H1 (cell line): ENCODE results near the gene ASS1. TPM values are rescaled to one million over a fixed set of nuclear protein-coding genes. Genes with fewer than 3 reads are reported as not detected.

Source experiments
- CTCF ChIA-PET: fragments of 300-600 bp; sonication (Branson Sonifier 250); formaldehyde crosslinking; loops from one replicate; lab custom pipeline; 2021; ENCODE audit not compliant: partially characterized antibody; lab: Charles Lee
- POLR2A ChIA-PET: fragments of 300-600 bp; sonication (Branson Sonifier 250); formaldehyde crosslinking; loops from one replicate; lab custom pipeline; 2021; ENCODE audit warnings: inconsistent platforms; ENCODE audit not compliant: partially characterized antibody; lab: Charles Lee
- DNase-seq, 2 experiments: peaks; one replicate each; pipeline versions ENCODE4 v3.0.0 to v3.0.0-alpha.2; 2010 to 2022; ENCODE audit warnings: low spot score in 2 of 2, low read depth in 1 of 2, mixed read lengths in 1 of 2
- FAIRE-seq: peaks from 2 replicates; lab custom pipeline; 2011; peaks lifted over from hg19 to GRCh38; lab: Jason Lieb, UNC
- H2AFZ ChIP-seq: 2 replicates; pipeline ENCODE4 v1.8.1; 2012; ENCODE audit warnings: low read length, inconsistent platforms
- H2AK5ac ChIP-seq: 2 replicates; pipeline ENCODE4 v1.6.1; 2013; ENCODE audit warnings: low read depth, low read length
- H2BK120ac ChIP-seq: replicated peaks from 2 replicates; pipeline ENCODE3; 2013; ENCODE audit warnings: low read depth, low read length, inconsistent platforms
- H2BK12ac ChIP-seq: 2 replicates; pipeline ENCODE4 v1.6.1; 2013; ENCODE audit warnings: low read depth, low read length
- H2BK15ac ChIP-seq: 2 replicates; pipeline ENCODE4 v1.6.1; 2013; ENCODE audit warnings: low read length
- H2BK20ac ChIP-seq: 2 replicates; pipeline ENCODE4 v1.6.1; 2013; ENCODE audit warnings: low read length
- H2BK5ac ChIP-seq: 2 replicates; pipeline ENCODE4 v1.6.1; 2013; ENCODE audit warnings: low read depth, low read length
- H3K14ac ChIP-seq: 2 replicates; pipeline ENCODE4 v1.6.1; 2013; ENCODE audit warnings: inconsistent platforms; ENCODE audit not compliant: insufficient read length
- H3K18ac ChIP-seq: 2 replicates; pipeline ENCODE4 v1.6.1; 2013; ENCODE audit warnings: low read length; ENCODE audit errors: extremely low read depth
- H3K23ac ChIP-seq: 2 replicates; pipeline ENCODE4 v1.6.1; 2013; ENCODE audit warnings: inconsistent platforms; ENCODE audit not compliant: insufficient read length
- H3K23me2 ChIP-seq: 2 replicates; pipeline ENCODE4 v1.6.1; 2013; ENCODE audit warnings: low read depth, low read length
- H3K27ac ChIP-seq: 2 replicates; pipeline ENCODE4 v1.6.1; 2011; ENCODE audit warnings: low read depth, low read length, inconsistent platforms
- H3K27me3 ChIP-seq, 4 experiments: replicated peaks in 1 of 4; 1 replicate in 1 of 4; 2 replicates in 3 of 4; pipeline versions ENCODE4 v1.6.1 to v1.8.1; 2011 to 2013; ENCODE audit warnings: low read length in 3 of 4, mild to moderate bottlenecking in 3 of 4, inconsistent platforms in 2 of 4, mixed read lengths in 2 of 4, moderate library complexity in 1 of 4; ENCODE audit not compliant: control insufficient read depth in 3 of 4, insufficient read depth in 3 of 4; ENCODE audit errors: extremely low read depth in 1 of 4
- H3K36me3 ChIP-seq, 4 experiments: 2 replicates each; pipeline versions ENCODE4 v1.6.1 to v1.8.1; 2011 to 2013; ENCODE audit warnings: mild to moderate bottlenecking in 4 of 4, low read length in 3 of 4, moderate library complexity in 2 of 4, control low read depth in 1 of 4, inconsistent platforms in 1 of 4; ENCODE audit not compliant: insufficient read depth in 4 of 4, control insufficient read depth in 2 of 4
- H3K4ac ChIP-seq: replicated peaks from 2 replicates; pipeline ENCODE3; 2013; ENCODE audit warnings: low read length, low read depth, mixed read lengths, inconsistent platforms; ENCODE audit not compliant: insufficient read length
- H3K4me1 ChIP-seq, 4 experiments: replicated peaks in 1 of 4; 1 replicate in 1 of 4; 2 replicates in 3 of 4; pipeline versions ENCODE4 v1.6.1 to v1.8.1; 2011 to 2013; ENCODE audit warnings: low read length in 3 of 4, inconsistent platforms in 2 of 4, mixed read lengths in 1 of 4; ENCODE audit not compliant: insufficient read depth in 4 of 4, control insufficient read depth in 3 of 4
- H3K4me2 ChIP-seq, 2 experiments: 2 replicates each; pipeline versions ENCODE4 v1.6.1 to v1.8.1; 2011 to 2013; ENCODE audit warnings: low read depth in 2 of 2, low read length in 2 of 2, control low read depth in 1 of 2, inconsistent platforms in 1 of 2, mild to moderate bottlenecking in 1 of 2; ENCODE audit not compliant: insufficient read depth in 1 of 2
- H3K4me3 ChIP-seq, 4 experiments: fragments of 200-600, 300-600 bp in 1 of 4; sonication (generic), shearing (Covaris generic), sonication (Bioruptor Twin) in 1 of 4; 2 replicates each; pipeline versions ENCODE4 v1.5.1 to v1.8.1; 2011 to 2016; ENCODE audit warnings: low read length in 4 of 4, low read depth in 3 of 4, control low read depth in 2 of 4, inconsistent platforms in 2 of 4, mild to moderate bottlenecking in 2 of 4, mixed read lengths in 1 of 4, moderate library complexity in 1 of 4; ENCODE audit not compliant: insufficient read depth in 2 of 4; ENCODE audit errors: extremely low read depth in 1 of 4
- H3K56ac ChIP-seq: replicated peaks from 2 replicates; pipeline ENCODE3; 2013; ENCODE audit warnings: low read depth, mild to moderate bottlenecking, mixed read lengths, low read length, inconsistent platforms; ENCODE audit not compliant: insufficient read length
- H3K79me1 ChIP-seq: 2 replicates; pipeline ENCODE4 v1.6.1; 2013; ENCODE audit warnings: low read depth, low read length, control low read depth
- H3K79me2 ChIP-seq, 2 experiments: 2 replicates each; pipeline versions ENCODE4 v1.6.1 to v1.8.1; 2012 to 2013; ENCODE audit warnings: low read length in 2 of 2, mild to moderate bottlenecking in 2 of 2, inconsistent platforms in 1 of 2; ENCODE audit not compliant: insufficient read depth in 2 of 2, control insufficient read depth in 1 of 2
- H3K9ac ChIP-seq, 4 experiments: replicated peaks in 1 of 4; 1 replicate in 1 of 4; 2 replicates in 3 of 4; pipeline versions ENCODE4 v1.6.1 to v1.8.1; 2011 to 2013; ENCODE audit warnings: low read depth in 3 of 4, low read length in 3 of 4, control low read depth in 2 of 4, mild to moderate bottlenecking in 2 of 4, moderate library complexity in 2 of 4, inconsistent platforms in 1 of 4; ENCODE audit errors: extremely low read depth in 1 of 4
- H3K9me3 ChIP-seq, 2 experiments: 2 replicates each; pipeline versions ENCODE4 v1.6.1 to v1.8.1; 2012 to 2013; ENCODE audit warnings: mild to moderate bottlenecking in 2 of 2, moderate library complexity in 2 of 2, control low read depth in 1 of 2, inconsistent platforms in 1 of 2, low read depth in 1 of 2, low read length in 1 of 2, mixed read lengths in 1 of 2; ENCODE audit not compliant: insufficient read depth in 2 of 2
- H4K20me1 ChIP-seq, 2 experiments: replicated peaks in 1 of 2; 2 replicates each; pipeline versions ENCODE3 to v1.8.1; 2011 to 2013; ENCODE audit warnings: inconsistent platforms in 2 of 2, low read length in 2 of 2, mild to moderate bottlenecking in 1 of 2; ENCODE audit not compliant: insufficient read depth in 2 of 2, control insufficient read depth in 1 of 2
- H4K5ac ChIP-seq: 2 replicates; pipeline ENCODE4 v1.6.1; 2013; ENCODE audit warnings: low read length, low read depth, mixed read lengths, inconsistent platforms; ENCODE audit not compliant: insufficient read length
- H4K8ac ChIP-seq: 2 replicates; pipeline ENCODE4 v1.8.0; 2013; ENCODE audit warnings: mild to moderate bottlenecking, moderate library complexity, low read length, inconsistent platforms; ENCODE audit not compliant: insufficient read depth; ENCODE audit errors: extremely low read depth
- H4K91ac ChIP-seq: replicated peaks from 2 replicates; pipeline ENCODE3; 2013; ENCODE audit warnings: low read length, mixed read lengths, inconsistent platforms; ENCODE audit not compliant: insufficient read length
- ATF2 ChIP-seq: IDR thresholded peaks from 2 replicates; pipeline ENCODE4 v1.6.1; 2012; ENCODE audit warnings: low read length, inconsistent platforms
- BRCA1 ChIP-seq: IDR thresholded peaks from 2 replicates; pipeline ENCODE4 v1.6.1; 2012; ENCODE audit warnings: low read depth, low read length, improper control_type of control experiment
- CBX5 ChIP-seq: fragments of 300-800, 300-1000 bp; sonication (generic); IDR thresholded peaks from 2 replicates; pipeline ENCODE4 v1.7.1; 2016; ENCODE audit warnings: antibody characterized with exemption, low read length, low read depth
- CBX8 ChIP-seq: fragments of 300-800, 300-1000 bp; sonication (generic); IDR thresholded peaks from 2 replicates; pipeline ENCODE4 v1.7.1; 2016; ENCODE audit warnings: low read depth, low read length, borderline replicate concordance
- FOSL1 ChIP-seq: IDR thresholded peaks from 2 replicates; pipeline ENCODE4 v1.6.1; 2011; ENCODE audit warnings: mild to moderate bottlenecking, low read depth, low read length, moderate library complexity; ENCODE audit not compliant: insufficient read depth
- JUND ChIP-seq: IDR thresholded peaks from 2 replicates; pipeline ENCODE4 v1.6.1; 2011; ENCODE audit warnings: mild to moderate bottlenecking, improper control_type of control experiment, low read length
- POLR2AphosphoS5 ChIP-seq: IDR thresholded peaks from 2 replicates; pipeline ENCODE4 v1.6.1; 2011; ENCODE audit warnings: low read depth, low read length
- SP4 ChIP-seq: IDR thresholded peaks from 2 replicates; pipeline ENCODE4 v1.6.1; 2012; ENCODE audit warnings: low read length, inconsistent platforms
- ZNF274 ChIP-seq: IDR thresholded peaks from 2 replicates; pipeline ENCODE4 v1.7.0; 2012; ENCODE audit warnings: low read length, borderline replicate concordance; ENCODE audit errors: extremely low read depth
- WGBS, 2 experiments: shearing (Covaris generic) in 1 of 2; methylation state at CpG; one replicate each; pipeline versions ENCODE4 v1.1.6 to v1.1.7; 2013 to 2015; ENCODE audit warnings: low lambda C conversion rate in 2 of 2, mixed read lengths in 2 of 2, inconsistent platforms in 1 of 2, low coverage in 1 of 2, missing lambda C conversion rate in 1 of 2; ENCODE audit not compliant: insufficient replicate concordance in 2 of 2, insufficient coverage in 1 of 2, insufficient read length in 1 of 2; ENCODE audit errors: extremely low coverage in 1 of 2, missing lambda C conversion rate in 1 of 2; 5-methylcytosine and 5-hydroxymethylcytosine counted together
- polyA plus RNA-seq, 7 experiments: library from polyadenylated mRNA; depleted of rRNA in 3 of 7; stranded (reverse) in 5 of 7; unstranded in 2 of 7; fragments of >200 nt in 5 of 7; fragments of 200-250 nt in 2 of 7; gene quantifications; 1 replicate in 5 of 7; 2 replicates in 1 of 7; 4 replicates in 1 of 7; pipeline versions ENCODE4 v1.2.1 to v1.2.3, GENCODE V29; 2011 to 2013; ENCODE audit warnings: missing spikeins in 2 of 7, mixed read lengths in 2 of 7
- total RNA-seq: library from RNA; stranded (reverse); fragmentation: NEBNext Ultra II Directional; extraction: Animal tissue kit (Norgen Biotek cat#: 25700); gene quantifications from 2 replicates; pipeline ENCODE4 v1.2.1, GENCODE V29; 2021

The ASS1 gene
- total and polyA plus RNA-seq, 2 of the 8 experiments (the other 6 are each of a cell fraction or from before 2014, with no cell fraction given): 108 to 296 TPM

- DNase-seq (no peak), FAIRE-seq (no peak)
- Histone ChIP-seq H3K9me3 (no peaks in the 10 kb centered on the region), H3K27ac (no peak overlapping the region), H3K4me1 (peaks cover 0 to 26% (median 13%) of the 10 kb centered on the region in 4 experiments; a peak in 6 of 7 replicates), H3K56ac (no peak overlapping the region), H3K4me3 (no peak overlapping the region), H3K79me1 (no peaks in the 10 kb centered on the region), H3K18ac (no peak overlapping the region), H2BK15ac (0 out of 2 replicates have a peak overlapping the region, but pooled peaks have one; percentile 0), H3K79me2 (no peaks in the 10 kb centered on the region), H2BK5ac (peak overlapping the region; percentile 4; the same call in 1 of the 2 replicates), H3K9ac (no peak overlapping the region), H3K14ac (no peak overlapping the region), H2BK12ac (0 out of 2 replicates have a peak overlapping the region, but pooled peaks have one; percentile 6), H4K91ac (no peak overlapping the region), H2BK120ac (no peak overlapping the region), H4K20me1 (no peaks in the 10 kb centered on the region), H2BK20ac (no peak overlapping the region), H2AFZ (0 out of 2 replicates have a peak overlapping the region, but pooled peaks have one; percentile 58), H3K27me3 (no peaks in the 10 kb centered on the region), H3K4me2 (no peak overlapping the region), H3K36me3 (no peaks in the 10 kb centered on the region), H4K8ac (peak overlapping the region; percentile 12; the same call in 1 of the 2 replicates), H3K23me2 (no peaks in the 10 kb centered on the region)
- ChIA-PET POLR2A (interaction anchor here (0.9 to 1.6 kb wide), 4 partner anchors 12 to 155 kb away, joined by 3 to 5 read pairs (median 4); no protein-coding TSS in a partner anchor), CTCF (interaction anchor here (0.9 to 1.0 kb wide), 3 partner anchors 10 to 157 kb away, joined by 3 to 4 read pairs (median 4); no protein-coding TSS in a partner anchor)
- 89% methylated on average over 31 of the region's 31 CpGs; no CpG with 5 or more reads in 1 of the 2 experiments for WGBS, 2 experiments
- TF ChIP-seq ATF2: no peak
- no peak for TF ChIP-seq JUND
- TF ChIP-seq FOSL1: no peak
- no peak for TF ChIP-seq CBX8
- TF ChIP-seq POLR2AphosphoS5: no peak
- no peak for TF ChIP-seq BRCA1
- TF ChIP-seq ZNF274: no peak
- no peak for TF ChIP-seq CBX5
- TF ChIP-seq SP4: no peak
- TF ChIP-seq, all 59 proteins: peak for 0
- no peak overlapping the region for H4K5ac ChIP-seq
- 0 out of 2 replicates have a peak overlapping the region, but pooled peaks have one; percentile 3 for H2AK5ac ChIP-seq
- H3K23ac ChIP-seq: no peak overlapping the region
- H3K4ac ChIP-seq: no peak overlapping the region
Observed at GRCh38 chr9:130526854-130527650, 82.3 kb downstream of the ASS1 start.
